Pancreas (tissue), 10 donors: ENCODE measurements around the gene PMVK. TPM values are rescaled to one million over a fixed set of nuclear protein-coding genes. Genes with fewer than 3 reads are reported as not detected.
A peak's percentile ranks its signal among the peaks of the same experiment; 100 is the strongest.

ENCODE experiments used
- ATAC-seq, 4 donors: fragments of 200-7000 bp; cut with Tn5 transposase; one replicate each; pipeline versions ENCODE4 v1.8.0 to v1.9.1; 2020; ENCODE audit warnings: mild to moderate bottlenecking in 4 of 4, moderate library complexity in 4 of 4
- DNase-seq, 6 donors: peaks; one replicate each; pipeline ENCODE4 v3.0.0-alpha.2; 2020
- FAIRE-seq: peaks from 2 replicates; lab custom pipeline; 2012; peaks lifted over from hg19 to GRCh38; lab: Jason Lieb, UNC
- H3K27ac ChIP-seq, 4 donors: fragments of 200-600 bp; sonication (generic); 1 replicate in 3 of 4; 2 replicates in 1 of 4; pipeline versions ENCODE4 v1.5.0 to v1.8.0; 2020
- H3K27me3 ChIP-seq, 4 donors: fragments of 200-600 bp; one replicate each; pipeline ENCODE4 v1.8.0; 2021
- H3K36me3 ChIP-seq, 3 donors: fragments of 200-600 bp; sonication (generic) in 1 of 3; one replicate each; pipeline versions ENCODE4 v1.5.0 to v1.8.0; 2020 to 2021
- H3K4me1 ChIP-seq, 3 donors: fragments of 200-600 bp; one replicate each; pipeline ENCODE4 v1.8.0; 2021
- H3K4me3 ChIP-seq, 4 donors: fragments of 200-600 bp; sonication (generic) in 2 of 4; one replicate each; pipeline versions ENCODE4 v1.5.0 to v1.8.0; 2020 to 2021
- H3K9me3 ChIP-seq, 4 donors: fragments of 200-600 bp; one replicate each; pipeline ENCODE4 v1.8.0; 2021
- CTCF ChIP-seq, 4 donors: fragments of 200-600 bp; sonication (generic) in 3 of 4; IDR thresholded peaks; one replicate each; pipeline versions ENCODE4 v1.5.0 to v1.8.0; 2021; ENCODE audit warnings: antibody characterized with exemption in 4 of 4
- WGBS, 2 donors: extraction: QIAGEN DNeasy Blood & Tissue Kit; methylation state at CpG; one replicate each; pipeline ENCODE4 v1.1.7; 2013; 5-methylcytosine and 5-hydroxymethylcytosine counted together
- intact Hi-C, 3 donors: fragments of 100-400 bp; cut with DNase I; formaldehyde crosslinking; loops; one replicate each; pipeline versions ENCODE4 v1.11.1 to v1.14.2; 2022
- polyA plus RNA-seq, 2 donors: library from polyadenylated mRNA; stranded (reverse); fragments of 200-250 nt; gene quantifications; one replicate each; pipeline ENCODE4 v1.2.3, GENCODE V29; 2013
- total RNA-seq, 6 donors: library from RNA; stranded (reverse); fragmentation: NEBNext Ultra II Directional in 4 of 6; extraction: Animal tissue kit (Norgen Biotek cat#: 25700) in 4 of 6; gene quantifications; one replicate each; pipeline versions ENCODE4 v1.2.1 to v1.2.4, GENCODE V29; 2021 to 2023
- donor health status: healthy with polysubstance abuse.
- donor health status: DM: no; HTN: no; CAD: no; lungs with moderate emphysema.
- donor health status: DM: no; HTN: no; CAD: no.
- donor health status: control.
- donor health status: control.
- donor health status: Bipolar disorder and iron deficiency.
- donor health status: DM: yes; HTN: yes; CAD: no.
- donor health status: DM: no; HTN: no; CAD: no.
- donor health status: DM: no; HTN: no; CAD: no.
- donor health status: DM: yes; HTN: yes; CAD: no.

PMVK gene
- total and polyA plus RNA-seq, 8 donors: 12.4 to 32.4 (median 16.8) TPM

DNA sequence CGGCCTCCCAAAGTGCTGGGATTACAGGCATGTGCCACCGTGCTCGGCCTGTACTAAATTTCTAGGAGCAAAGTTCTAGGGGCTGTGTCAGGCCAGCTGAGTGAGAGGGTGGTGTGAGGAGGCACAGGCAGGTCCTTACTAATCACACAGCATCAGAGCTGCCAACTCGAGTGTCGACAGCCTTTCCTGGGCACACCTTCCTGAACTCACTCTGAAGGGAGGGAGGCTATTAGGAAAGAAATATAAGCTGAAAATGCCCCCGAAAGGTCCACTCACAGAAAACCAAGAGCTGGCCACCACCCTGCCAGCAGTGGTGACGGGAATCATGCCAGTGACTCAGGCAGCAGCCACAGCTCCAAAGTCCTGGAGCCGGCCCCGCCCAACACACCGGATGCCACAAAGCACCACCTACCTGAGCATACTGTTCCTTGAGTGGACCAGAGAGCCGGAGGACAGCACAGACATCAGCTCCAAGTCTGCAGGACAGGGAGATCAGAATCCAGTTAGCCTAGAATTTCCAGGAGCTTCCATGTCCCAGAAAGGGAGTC is 4.5 kb downstream of the PMVK start:
- no peak for FAIRE-seq
- DNase-seq: peak in 4 of 6 donors; percentile 58 to 68 (median 66)
- ATAC-seq: no peak
- no peak for TF ChIP-seq CTCF (IDR thresholded peaks at IDR 0.05)
- H3K4me1 ChIP-seq: peaks cover 6 to 8% (median 7%) of the 10 kb centered on the region in 3 donors
- intact Hi-C loops: no loop called here
- 81 to 83% methylated on average over 11 of the region's 11 CpGs for WGBS, 2 donors
- no peaks in the 10 kb centered on the region for H3K9me3 ChIP-seq
- no peak overlapping the region for H3K27ac ChIP-seq
- H3K4me3 ChIP-seq: no peak overlapping the region
- H3K36me3 ChIP-seq: peaks cover 0 to 7% (median 0%) of the 10 kb centered on the region in 3 donors
- no peaks in the 10 kb centered on the region for H3K27me3 ChIP-seq

DNA sequence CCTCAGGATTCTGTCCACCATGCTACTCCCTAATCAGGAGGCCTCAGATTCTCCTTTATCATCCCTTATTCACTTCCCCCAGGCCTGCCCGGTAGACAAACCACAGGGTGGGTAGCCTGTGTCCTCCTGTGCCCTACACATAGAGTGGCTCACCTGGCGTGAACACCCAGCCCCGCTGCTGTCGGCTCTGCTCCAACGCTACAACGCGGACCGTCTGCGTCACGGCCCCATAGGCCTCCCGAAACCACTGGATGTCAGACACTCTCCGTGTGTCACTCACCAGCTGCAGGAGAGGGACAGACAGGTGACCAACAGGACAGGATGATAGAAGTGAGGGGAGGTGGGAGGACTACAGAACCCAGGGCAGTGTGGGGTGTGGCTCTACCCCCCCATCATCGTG is 10.3 kb downstream of the PMVK start:
- Histone ChIP-seq H3K36me3 (peaks cover 0 to 27% (median 8%) of the 10 kb centered on the region in 3 donors), H3K4me1 (no peaks in the 10 kb centered on the region), H3K4me3 (no peak overlapping the region), H3K27ac (no peak overlapping the region), H3K9me3 (no peaks in the 10 kb centered on the region), H3K27me3 (no peaks in the 10 kb centered on the region)
- 92 to 94% methylated on average over 13 of the region's 13 CpGs for WGBS, 2 donors
- DNase-seq (no peak), FAIRE-seq (no peak), ATAC-seq (no peak)
- TF ChIP-seq CTCF (IDR thresholded peaks at IDR 0.05): no peak
- intact Hi-C loops: no loop called here

DNA sequence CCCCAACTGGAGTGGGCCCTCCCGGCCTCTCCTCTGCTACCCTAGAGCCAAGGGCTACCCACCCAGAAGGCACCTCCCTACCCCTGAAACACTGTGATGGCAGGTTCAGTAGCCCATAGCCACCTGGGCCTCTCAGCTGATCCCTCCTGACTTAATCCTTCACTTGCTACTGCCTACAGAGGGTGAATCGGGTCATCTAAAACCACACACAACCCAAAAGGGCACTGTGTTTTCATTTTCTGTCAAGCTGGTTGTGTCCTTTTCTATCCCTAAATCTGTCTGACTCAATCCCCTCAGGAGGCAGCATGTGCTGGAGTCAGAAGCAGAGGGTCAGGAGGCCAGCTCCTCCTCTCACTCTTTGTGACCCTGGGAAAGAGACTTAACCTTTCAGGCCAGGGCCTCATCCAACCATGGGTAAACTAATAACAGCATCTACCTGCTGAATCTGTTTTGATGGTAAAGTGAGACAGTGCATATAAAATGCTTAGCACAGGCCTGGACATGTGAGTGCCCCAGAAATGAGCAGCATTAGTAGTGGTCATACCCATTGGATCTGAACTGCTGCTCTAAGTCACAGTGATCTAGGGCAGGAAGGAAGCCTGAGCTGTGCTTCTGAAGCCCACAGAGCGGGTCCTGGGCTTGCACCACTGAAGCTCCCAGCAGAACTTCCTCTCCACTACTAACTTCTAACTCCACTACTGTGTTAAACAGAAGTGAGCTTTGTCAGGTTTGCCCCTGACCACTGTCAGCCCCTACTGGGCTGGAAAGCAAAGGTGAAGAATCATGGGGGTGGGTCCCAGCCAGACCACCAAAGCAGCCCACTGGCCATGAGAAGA is 11.0 kb downstream of the PMVK start:
- Histone ChIP-seq H3K27ac (no peak overlapping the region), H3K36me3 (peaks cover 0 to 27% (median 8%) of the 10 kb centered on the region in 3 donors), H3K27me3 (no peaks in the 10 kb centered on the region), H3K4me1 (no peaks in the 10 kb centered on the region), H3K9me3 (no peaks in the 10 kb centered on the region), H3K4me3 (no peak overlapping the region)
- WGBS, 2 donors: 92 to 94% methylated on average over 3 of the region's 3 CpGs
- intact Hi-C loops: no loop called here
- no peak for ATAC-seq
- no peak for TF ChIP-seq CTCF (IDR thresholded peaks at IDR 0.05)
- DNase-seq: no peak
- FAIRE-seq: no peak

GRCh38 chr1:154923695-154924094 is 12.8 kb downstream of the PMVK start:
- no peak for TF ChIP-seq CTCF (IDR thresholded peaks at IDR 0.05)
- ATAC-seq (no peak), FAIRE-seq (no peak), DNase-seq (no peak)
- no peak overlapping the region for H3K27ac ChIP-seq
- no peaks in the 10 kb centered on the region for H3K9me3 ChIP-seq
- H3K4me3 ChIP-seq: no peak overlapping the region
- H3K4me1 ChIP-seq: no peaks in the 10 kb centered on the region
- intact Hi-C loops: no loop called here
- no peaks in the 10 kb centered on the region for H3K27me3 ChIP-seq
- 94 to 95% methylated on average over 3 of the region's 3 CpGs for WGBS, 2 donors
- peaks cover 0 to 27% (median 8%) of the 10 kb centered on the region in 3 donors for H3K36me3 ChIP-seq

DNA sequence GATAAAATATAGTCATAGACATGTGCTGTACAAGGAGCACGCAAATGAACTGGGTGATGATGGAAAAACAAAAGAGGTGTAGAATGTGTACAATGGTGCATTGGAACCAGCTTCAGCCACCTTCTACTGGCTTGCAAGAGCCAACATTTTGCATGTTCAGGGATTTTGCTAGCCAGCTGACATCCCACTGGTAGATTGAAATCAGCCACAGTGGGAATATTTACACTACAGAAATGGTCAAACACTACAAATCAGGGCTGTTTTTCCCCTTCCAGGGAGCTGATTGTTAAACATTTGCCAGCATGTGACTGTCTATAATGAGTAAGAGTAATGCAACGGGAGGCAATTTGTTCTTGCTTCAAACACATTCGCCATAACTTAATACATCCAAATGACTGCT is 23.2 kb downstream of the PMVK start:
- ATAC-seq (no peak), FAIRE-seq (no peak), DNase-seq (no peak)
- 76 to 86% methylated on average over 3 of the region's 3 CpGs for WGBS, 2 donors
- H3K9me3 ChIP-seq: no peaks in the 10 kb centered on the region
- no peak overlapping the region for H3K4me3 ChIP-seq
- intact Hi-C loops: no loop called here
- no peak overlapping the region for H3K27ac ChIP-seq
- no peaks in the 10 kb centered on the region for H3K4me1 ChIP-seq
- TF ChIP-seq CTCF (IDR thresholded peaks at IDR 0.05): no peak
- no peaks in the 10 kb centered on the region for H3K27me3 ChIP-seq
- no peaks in the 10 kb centered on the region for H3K36me3 ChIP-seq
